Lower lobe of right lung (tissue), 2 donors: ENCODE results near the gene EFNB3. TPM values are rescaled to one million over a fixed set of nuclear protein-coding genes. Genes with fewer than 3 reads are reported as not detected.

Source experiments
- ATAC-seq, 2 donors: fragments of 200-7000 bp; cut with Tn5 transposase; one replicate each; pipeline ENCODE4 v1.9.1; 2020 to 2022; ENCODE audit warnings: mild to moderate bottlenecking in 2 of 2, moderate library complexity in 2 of 2
- DNase-seq: peaks from one replicate; pipeline ENCODE4 v3.0.0-alpha.2; 2020
- H3K27ac ChIP-seq: fragments of 200-600 bp; one replicate; pipeline ENCODE4 v1.8.0; 2022
- H3K27me3 ChIP-seq: fragments of 200-600 bp; one replicate; pipeline ENCODE4 v1.8.0; 2022; ENCODE audit warnings: low read depth
- H3K36me3 ChIP-seq: fragments of 200-600 bp; one replicate; pipeline ENCODE4 v1.8.0; 2022; ENCODE audit warnings: mild to moderate bottlenecking
- H3K4me1 ChIP-seq: fragments of 200-600 bp; one replicate; pipeline ENCODE4 v1.8.0; 2022
- H3K4me3 ChIP-seq: fragments of 200-600 bp; one replicate; pipeline ENCODE4 v1.8.0; 2022; ENCODE audit warnings: mild to moderate bottlenecking
- H3K9me3 ChIP-seq: fragments of 200-600 bp; one replicate; pipeline ENCODE4 v1.8.0; 2022
- CTCF ChIP-seq: fragments of 200-600 bp; IDR thresholded peaks from one replicate; pipeline ENCODE4 v1.8.0; 2022; ENCODE audit warnings: antibody characterized with exemption, mild to moderate bottlenecking
- intact Hi-C: fragments of 100-400 bp; cut with DNase I; formaldehyde crosslinking; loops from one replicate; pipeline ENCODE4 v1.11.0; 2022
- total RNA-seq: library from RNA; stranded (reverse); fragmentation: NEBNext Ultra II Directional; extraction: Animal tissue kit (Norgen Biotek cat#: 25700); gene quantifications from one replicate; pipeline ENCODE4 v1.2.1, GENCODE V29; 2021
- donor health status: DM: no; HTN: yes; CAD: no; lungs with severe emphysema.

The EFNB3 gene
- total RNA-seq, 1 donor from 2014 or later, result 1.6 TPM

- Histone ChIP-seq H3K27me3 (peaks cover 71% of the 10 kb centered on the region), H3K27ac (no peak overlapping the region), H3K36me3 (no peaks in the 10 kb centered on the region), H3K9me3 (no peaks in the 10 kb centered on the region), H3K4me1 (peaks cover 10% of the 10 kb centered on the region), H3K4me3 (no peak overlapping the region)
- intact Hi-C loops, result no loop called here
- no peak for TF ChIP-seq CTCF
- ATAC-seq (no peak), DNase-seq (no peak)
Measured at GRCh38 chr17:7712111-7712771, 7.2 kb downstream of the EFNB3 start.

GRCh38 chr17:7713782-7714181 is 8.8 kb downstream of the EFNB3 start:
- intact Hi-C loops, result no loop called here
- peaks cover 59% of the 10 kb centered on the region for H3K27me3 ChIP-seq
- TF ChIP-seq CTCF, result no peak
- H3K27ac ChIP-seq, result no peak overlapping the region
- H3K9me3 ChIP-seq, result no peaks in the 10 kb centered on the region
- no peak overlapping the region for H3K4me3 ChIP-seq
- no peak for DNase-seq
- H3K36me3 ChIP-seq, result no peaks in the 10 kb centered on the region
- peaks cover 19% of the 10 kb centered on the region for H3K4me1 ChIP-seq
- ATAC-seq, result no peak

- Histone ChIP-seq H3K27ac (no peak overlapping the region), H3K36me3 (no peaks in the 10 kb centered on the region), H3K4me1 (peaks cover 19% of the 10 kb centered on the region), H3K4me3 (no peak overlapping the region), H3K27me3 (peaks cover 51% of the 10 kb centered on the region), H3K9me3 (no peaks in the 10 kb centered on the region)
- ATAC-seq (no peak), DNase-seq (no peak)
- intact Hi-C loops, result no loop called here
- TF ChIP-seq CTCF, result no peak
Measured at GRCh38 chr17:7714721-7715594, 10.0 kb downstream of the EFNB3 start.

GRCh38 chr17:7715936-7716886 is 11.2 kb downstream of the EFNB3 start:
- Histone ChIP-seq H3K27ac (no peak overlapping the region), H3K36me3 (no peaks in the 10 kb centered on the region), H3K27me3 (peaks cover 44% of the 10 kb centered on the region), H3K4me1 (peaks cover 19% of the 10 kb centered on the region), H3K9me3 (no peaks in the 10 kb centered on the region), H3K4me3 (peak overlapping the region; percentile 67)
- intact Hi-C loops, result no loop called here
- TF ChIP-seq CTCF, result no peak
- ATAC-seq (no peak), DNase-seq (no peak)
